Stimulated activated CD4-positive, alpha-beta T cell treated with anti-CD3 and anti-CD28 coated beads, Interleukin-2, amount 100 ng/mL, for 4 hours (primary cell): Measurements from ENCODE around the gene KCNG2.

Source experiments
- DNase-seq: peaks from one replicate; pipeline ENCODE4 v3.0.0-alpha.2; 2020; ENCODE audit warnings: low read depth

Gene KCNG2

GRCh38 chr18:79819064-79819967, 21.6 kb downstream of the KCNG2 start:
- no peak for DNase-seq

GRCh38 chr18:79819968-79820351, 22.2 kb downstream of the KCNG2 start:
- no peak for DNase-seq

GRCh38 chr18:79823120-79823519, 25.4 kb downstream of the KCNG2 start:
- DNase-seq, result no peak

GRCh38 chr18:79825913-79826312, 28.2 kb downstream of the KCNG2 start:
- no peak for DNase-seq

GRCh38 chr18:79826966-79827365, 29.2 kb downstream of the KCNG2 start:
- DNase-seq, result no peak

GRCh38 chr18:79828258-79828657, 30.5 kb downstream of the KCNG2 start:
- no peak for DNase-seq

GRCh38 chr18:79829136-79829854, 31.6 kb downstream of the KCNG2 start:
- no peak for DNase-seq

- DNase-seq, result no peak
Measured at GRCh38 chr18:79832169-79832568, 34.4 kb downstream of the KCNG2 start.

GRCh38 chr18:79834834-79835233, 37.1 kb downstream of the KCNG2 start:
- DNase-seq, result no peak

- no peak for DNase-seq
Measured at GRCh38 chr18:79841936-79842335, 44.2 kb downstream of the KCNG2 start.

GRCh38 chr18:79844999-79845563, 47.3 kb downstream of the KCNG2 start:
- DNase-seq, result no peak

GRCh38 chr18:79846936-79847557, 49.3 kb downstream of the KCNG2 start:
- DNase-seq, result no peak

- DNase-seq, result no peak
Measured at GRCh38 chr18:79847606-79848293, 50.0 kb downstream of the KCNG2 start.

- DNase-seq, result no peak
Measured at GRCh38 chr18:79848294-79848578, 50.5 kb downstream of the KCNG2 start.

- no peak for DNase-seq
Measured at GRCh38 chr18:79848579-79849327, 51.0 kb downstream of the KCNG2 start.

GRCh38 chr18:79849328-79850207, 51.8 kb downstream of the KCNG2 start:
- no peak for DNase-seq

GRCh38 chr18:79850731-79851130, 53.0 kb downstream of the KCNG2 start:
- no peak for DNase-seq

- no peak for DNase-seq
Measured at GRCh38 chr18:79851489-79851888, 53.8 kb downstream of the KCNG2 start.

GRCh38 chr18:79851950-79852349, 54.2 kb downstream of the KCNG2 start:
- DNase-seq, result no peak

- DNase-seq, result no peak
Measured at GRCh38 chr18:79852561-79853302, 55.0 kb downstream of the KCNG2 start.
